Activated naive CD4-positive, alpha-beta T cell treated with anti-CD3 and anti-CD28 coated beads, Interleukin-2, amount 50 U/mL, for 16 hours (primary cell): ENCODE data around the gene MYOC.
"Not testable (repeated sequence)": the region's sequence is repeated elsewhere in the genome, so short reads cannot be mapped to it uniquely, and the experiment has no call there.

ENCODE experiments used
- DNase-seq: peaks from one replicate; pipeline ENCODE4 v3.0.0-alpha.2; 2020

Gene MYOC

DNA sequence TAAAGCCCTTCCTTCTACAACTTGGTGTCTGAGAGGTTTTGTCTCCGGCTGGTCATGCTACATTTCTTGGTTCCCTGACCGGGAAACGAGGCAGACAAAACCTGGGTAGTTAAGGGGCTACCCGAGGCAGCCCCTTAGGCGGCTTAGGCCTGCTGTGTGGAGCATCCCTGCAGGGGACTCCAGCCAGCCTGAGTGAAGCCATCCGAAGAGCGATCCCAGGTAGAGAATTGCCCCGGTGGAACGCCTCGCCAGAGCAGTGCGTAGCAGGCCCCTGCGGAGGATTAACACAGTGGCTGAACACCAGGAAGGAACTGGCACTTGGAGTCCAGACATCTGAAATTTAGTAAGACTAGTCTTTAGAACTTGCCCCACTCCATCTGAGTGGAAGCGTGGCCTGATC, 51.6 kb downstream of the MYOC start:
- no peak for DNase-seq

DNA sequence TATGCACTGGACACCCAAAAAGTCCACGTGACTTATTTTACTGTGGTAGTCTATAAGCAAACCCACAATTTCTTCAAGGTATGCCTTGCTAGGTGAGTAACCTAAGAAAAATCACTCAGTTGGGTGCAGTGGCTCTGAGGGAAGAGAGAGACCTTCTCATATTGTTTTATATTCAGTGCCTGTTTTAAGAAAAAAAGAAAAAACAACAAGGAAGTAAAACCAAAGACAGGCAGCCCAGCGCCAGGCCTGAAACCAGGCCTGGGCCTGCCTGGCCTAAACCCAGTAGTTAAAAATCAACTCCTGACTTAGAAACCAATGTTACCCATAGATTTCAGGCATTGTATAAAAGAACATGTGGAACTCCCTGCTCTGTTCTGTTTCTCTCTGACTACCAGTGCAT, 52.2 kb downstream of the MYOC start:
- not testable (repeated sequence) for DNase-seq

DNA sequence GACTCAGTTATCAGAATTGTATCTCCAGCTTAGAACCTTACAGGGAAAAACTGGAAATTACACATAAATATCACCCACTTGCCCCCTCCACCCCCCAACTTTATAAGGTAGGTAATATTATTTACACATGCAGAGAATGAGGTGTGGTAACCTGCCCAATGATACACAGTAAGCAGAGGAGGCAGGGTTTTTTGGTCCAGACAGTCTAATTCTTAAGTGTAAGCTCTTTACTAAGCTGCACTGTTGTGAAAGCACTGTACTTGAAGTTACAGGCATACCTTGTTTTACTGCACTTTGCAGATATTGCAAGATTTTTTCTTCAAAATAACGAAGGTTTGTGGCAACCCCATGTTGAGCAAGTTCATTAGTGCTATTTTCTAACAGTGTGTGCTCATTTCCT, 55.3 kb downstream of the MYOC start:
- no peak for DNase-seq

DNA sequence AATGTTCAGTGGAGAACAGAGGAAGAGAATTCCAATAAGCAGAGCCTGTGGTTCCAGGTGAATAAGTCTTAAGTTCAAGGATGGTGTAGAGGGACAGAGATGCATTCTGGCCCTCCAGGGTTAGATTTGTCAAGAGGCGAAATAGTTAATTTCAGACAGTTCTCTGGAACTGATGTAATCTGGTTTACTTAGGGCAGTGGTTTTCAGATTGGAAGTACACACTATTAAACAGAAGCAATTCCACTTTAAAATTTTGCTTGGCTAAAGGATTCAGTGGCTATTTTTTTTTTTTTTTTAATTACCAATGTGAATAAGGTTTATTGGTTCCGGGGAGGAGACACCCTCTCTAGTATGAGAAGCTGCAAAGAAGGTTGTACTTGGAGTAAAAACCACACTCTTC, 55.8 kb downstream of the MYOC start:
- no peak for DNase-seq

DNA sequence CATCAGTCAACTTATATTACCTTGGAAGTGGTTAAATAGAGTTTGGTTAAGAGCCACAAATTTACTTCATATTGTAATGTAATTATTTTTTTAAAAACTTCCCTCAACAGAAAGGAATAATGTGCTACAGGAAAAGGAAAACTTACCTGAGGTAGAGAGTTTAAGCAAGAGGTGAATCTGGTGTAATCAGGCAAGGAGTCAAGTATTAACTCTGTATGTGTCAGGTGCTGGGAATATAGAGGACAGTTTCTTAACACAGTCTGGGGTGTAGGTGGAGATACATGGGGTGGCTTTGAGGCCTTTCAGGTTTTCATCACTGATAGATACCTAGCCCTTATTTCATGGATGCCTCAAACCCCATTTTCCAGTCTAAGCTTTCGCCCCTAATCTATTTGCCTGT, 56.4 kb downstream of the MYOC start:
- no peak for DNase-seq

DNA sequence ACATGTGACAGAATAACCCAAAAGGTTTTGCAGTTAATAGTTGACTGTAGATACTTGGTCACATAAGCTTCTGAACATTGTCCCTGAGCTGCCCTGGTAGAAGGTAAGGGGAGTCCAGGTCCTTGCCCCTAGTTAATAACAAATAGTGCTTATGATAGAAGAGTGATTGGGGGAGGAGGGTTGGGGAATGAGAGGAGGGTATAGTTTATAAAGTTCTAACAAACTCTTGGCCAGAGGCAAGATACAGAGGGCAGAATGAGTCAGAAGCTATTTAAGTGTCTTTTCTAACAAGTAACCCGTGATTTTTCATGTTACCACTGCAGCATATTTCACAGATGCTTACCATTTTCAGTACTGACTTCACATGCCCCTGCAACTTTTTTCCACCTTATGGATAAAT, 57.2 kb downstream of the MYOC start:
- DNase-seq, result no peak

DNA sequence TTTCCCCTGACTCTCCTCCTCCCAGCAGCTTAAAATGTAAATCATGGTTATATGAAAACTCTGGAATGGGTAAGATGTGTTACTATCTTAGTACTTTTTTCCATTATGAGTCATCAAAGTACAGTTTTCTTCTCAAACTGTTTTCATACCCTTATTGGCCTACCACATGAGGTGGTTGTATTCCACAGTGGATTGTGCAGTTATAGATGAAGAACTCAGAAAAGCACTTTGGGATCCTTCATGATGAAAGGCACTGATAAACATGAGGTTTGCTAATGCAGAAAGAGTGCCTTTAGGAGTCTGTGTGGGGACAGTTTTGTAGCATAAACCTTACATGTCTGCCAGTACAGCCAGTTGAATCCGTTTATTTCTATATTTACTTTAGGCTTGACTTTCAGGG, 62.5 kb downstream of the MYOC start:
- no peak for DNase-seq

DNA sequence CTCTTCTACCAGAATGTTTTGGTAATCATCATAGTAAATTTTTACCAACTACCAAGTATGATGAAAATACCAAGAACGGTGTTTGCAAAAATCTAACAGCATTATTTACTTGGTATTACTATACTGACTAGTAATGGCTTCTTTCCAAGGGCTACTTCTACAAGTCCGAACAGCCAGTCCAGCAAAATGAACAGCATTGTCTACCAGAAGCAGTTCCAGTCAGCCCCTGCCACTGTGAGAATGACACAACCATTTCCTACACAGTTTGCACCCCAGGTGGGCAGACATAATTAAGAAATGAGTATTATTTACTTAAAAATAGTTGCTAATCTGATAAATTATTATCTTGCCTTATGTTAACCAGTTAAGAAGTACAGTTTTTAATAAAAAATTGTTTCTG, 64.3 kb downstream of the MYOC start:
- no peak for DNase-seq

DNA sequence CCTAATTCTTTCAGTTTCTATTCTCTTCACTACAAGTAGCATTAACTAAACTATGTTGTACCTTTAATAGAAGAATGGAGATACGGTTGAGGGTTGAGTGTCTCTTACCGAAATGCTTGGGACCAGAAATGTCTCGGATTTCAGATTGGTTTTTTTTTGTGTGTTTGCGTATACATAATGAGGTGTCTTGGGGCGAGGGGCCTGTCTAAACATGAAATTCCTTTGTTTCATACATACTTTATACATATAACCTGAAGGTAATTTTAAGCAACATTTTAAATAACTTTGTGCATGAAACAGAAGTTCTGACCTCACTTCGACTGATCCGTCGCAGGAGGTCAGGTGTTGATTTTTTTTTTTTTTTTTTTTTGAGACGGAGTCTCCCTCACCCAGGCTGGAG, 66.8 kb downstream of the MYOC start:
- DNase-seq, result no peak
